Cardiac muscle cell (in vitro differentiated cells and primary cell): Measurements from ENCODE around the gene GSTM1. TPM values are rescaled to one million over a fixed set of nuclear protein-coding genes. Genes with fewer than 3 reads are reported as not detected.
A peak's percentile ranks its signal among the peaks of the same experiment; 100 is the strongest.
"Not testable (repeated sequence)": the region's sequence is repeated elsewhere in the genome, so short reads cannot be mapped to it uniquely, and the experiment has no call there.

ENCODE experiments used
- DNase-seq, 2 donors: peaks; one replicate each; pipeline versions ENCODE4 v3.0.0 to v3.0.0-alpha.2; 2010 to 2017; ENCODE audit warnings: low read depth in 1 of 2, low spot score in 1 of 2
- H3K27ac ChIP-seq: fragments of 200-600 bp; sonication (generic); 2 replicates; pipeline ENCODE4 v1.5.1; 2016
- H3K27me3 ChIP-seq: fragments of 200-600 bp; sonication (generic); 2 replicates; pipeline ENCODE4 v1.6.0; 2016; ENCODE audit warnings: control low read depth
- H3K36me3 ChIP-seq: fragments of 200-600 bp; sonication (generic); 2 replicates; pipeline ENCODE4 v1.5.1; 2016; ENCODE audit warnings: control low read depth
- H3K4me1 ChIP-seq: fragments of 200-600 bp; sonication (generic); 2 replicates; pipeline ENCODE4 v1.8.1; 2017; ENCODE audit warnings: low read depth, mild to moderate bottlenecking, mixed run types
- H3K4me3 ChIP-seq: fragments of 200-600 bp; sonication (generic); 2 replicates; pipeline ENCODE4 v1.5.1; 2016; ENCODE audit warnings: mild to moderate bottlenecking
- H3K9me3 ChIP-seq: fragments of 200-600 bp; sonication (generic); 2 replicates; pipeline ENCODE4 v1.5.1; 2017; ENCODE audit warnings: low read depth, mild to moderate bottlenecking, control low read depth
- polyA plus RNA-seq: library from polyadenylated mRNA; unstranded; fragments of >200 nt; fragmentation: Nextera tagmentation; extraction: Ambion mirVana; gene quantifications from 2 replicates; pipeline ENCODE4 v1.2.1, GENCODE V29; 2016
- total RNA-seq: library from RNA; depleted of rRNA; stranded (reverse); fragments of >200 nt; gene quantifications from 2 replicates; pipeline ENCODE4 v1.2.3, GENCODE V29; 2016
- TF ChIP-seq, protein P1 (sequence below): IDR thresholded peaks from 2 replicates; pipeline ENCODE4 v1.5.1; 2012; ENCODE audit warnings: low read depth, mild to moderate bottlenecking, low read length

Gene GSTM1
- total and polyA plus RNA-seq, 2 experiments from 2014 or later: 10.7 to 14.1 TPM

DNA sequence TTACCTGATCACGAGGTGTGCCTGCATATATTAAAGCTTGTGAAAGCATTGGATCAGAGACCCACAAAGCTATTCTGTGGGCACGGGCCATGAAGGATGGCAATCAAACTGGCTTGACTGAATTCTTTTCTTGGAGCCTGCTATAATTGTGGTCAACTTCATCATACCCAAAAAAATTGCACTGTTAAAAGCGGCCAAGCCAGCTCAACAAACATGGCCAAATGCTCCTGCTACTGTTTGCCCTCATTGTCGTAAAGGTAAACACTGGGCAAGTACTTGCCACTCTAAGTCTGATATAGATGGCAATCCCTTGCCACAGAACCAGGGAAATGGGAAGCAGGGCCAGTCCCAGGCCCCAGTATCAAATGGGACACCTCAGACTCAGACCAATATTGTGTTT, 17.8 kb downstream of the GSTM1 start:
- TF ChIP-seq, protein P1, sequence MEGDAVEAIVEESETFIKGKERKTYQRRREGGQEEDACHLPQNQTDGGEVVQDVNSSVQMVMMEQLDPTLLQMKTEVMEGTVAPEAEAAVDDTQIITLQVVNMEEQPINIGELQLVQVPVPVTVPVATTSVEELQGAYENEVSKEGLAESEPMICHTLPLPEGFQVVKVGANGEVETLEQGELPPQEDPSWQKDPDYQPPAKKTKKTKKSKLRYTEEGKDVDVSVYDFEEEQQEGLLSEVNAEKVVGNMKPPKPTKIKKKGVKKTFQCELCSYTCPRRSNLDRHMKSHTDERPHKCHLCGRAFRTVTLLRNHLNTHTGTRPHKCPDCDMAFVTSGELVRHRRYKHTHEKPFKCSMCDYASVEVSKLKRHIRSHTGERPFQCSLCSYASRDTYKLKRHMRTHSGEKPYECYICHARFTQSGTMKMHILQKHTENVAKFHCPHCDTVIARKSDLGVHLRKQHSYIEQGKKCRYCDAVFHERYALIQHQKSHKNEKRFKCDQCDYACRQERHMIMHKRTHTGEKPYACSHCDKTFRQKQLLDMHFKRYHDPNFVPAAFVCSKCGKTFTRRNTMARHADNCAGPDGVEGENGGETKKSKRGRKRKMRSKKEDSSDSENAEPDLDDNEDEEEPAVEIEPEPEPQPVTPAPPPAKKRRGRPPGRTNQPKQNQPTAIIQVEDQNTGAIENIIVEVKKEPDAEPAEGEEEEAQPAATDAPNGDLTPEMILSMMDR: no peak
- H3K27me3 ChIP-seq: no peaks in the 10 kb centered on the region
- no peaks in the 10 kb centered on the region for H3K4me1 ChIP-seq
- no peaks in the 10 kb centered on the region for H3K36me3 ChIP-seq
- DNase-seq: no peak
- H3K27ac ChIP-seq: no peak overlapping the region
- H3K9me3 ChIP-seq: no peaks in the 10 kb centered on the region
- H3K4me3 ChIP-seq: no peak overlapping the region

DNA sequence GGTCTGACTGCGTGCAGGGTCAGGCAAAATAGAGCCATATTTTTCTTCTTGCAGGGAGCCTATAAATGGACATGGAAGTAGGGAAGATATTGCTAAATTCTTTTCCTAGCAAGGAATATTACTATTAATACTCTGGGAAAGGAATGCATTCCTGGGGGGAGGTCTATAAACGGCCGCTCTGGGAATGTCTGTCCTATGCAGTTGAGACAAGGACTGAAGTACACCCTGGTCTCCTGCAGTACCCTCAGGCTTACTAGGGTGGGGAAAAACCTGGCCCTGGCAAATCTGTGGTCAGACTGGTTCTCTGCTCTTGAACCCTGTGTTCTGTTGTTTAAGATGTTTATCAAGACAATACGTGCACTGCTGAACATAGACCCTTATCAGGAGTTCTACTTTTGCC, 21.3 kb downstream of the GSTM1 start:
- H3K36me3 ChIP-seq, H3K4me3 ChIP-seq, H3K27me3 ChIP-seq, H3K9me3 ChIP-seq, DNase-seq, H3K27ac ChIP-seq, H3K4me1 ChIP-seq: not testable (repeated sequence)

DNA sequence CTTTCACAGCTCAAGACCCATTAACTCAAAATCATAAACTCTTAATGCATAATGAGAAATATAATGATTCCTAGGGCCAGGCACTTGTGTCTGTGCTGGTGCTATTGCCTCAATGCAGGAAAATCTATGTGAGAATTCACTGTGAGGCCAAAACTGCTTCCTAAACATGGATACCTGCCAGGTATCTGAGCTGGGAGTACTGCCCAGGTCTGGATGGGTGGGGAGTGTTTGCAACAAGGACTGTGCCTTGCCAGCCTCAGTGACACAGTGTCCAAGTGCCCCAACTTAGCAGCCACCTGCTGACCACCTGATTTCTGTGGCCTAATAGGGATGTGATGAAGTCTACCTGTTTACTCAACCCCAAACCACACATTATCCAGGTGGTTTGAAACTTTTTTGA, 22.2 kb downstream of the GSTM1 start:
- not testable (repeated sequence) for DNase-seq, H3K4me3 ChIP-seq, H3K9me3 ChIP-seq, H3K27ac ChIP-seq, H3K36me3 ChIP-seq, H3K27me3 ChIP-seq, H3K4me1 ChIP-seq

DNA sequence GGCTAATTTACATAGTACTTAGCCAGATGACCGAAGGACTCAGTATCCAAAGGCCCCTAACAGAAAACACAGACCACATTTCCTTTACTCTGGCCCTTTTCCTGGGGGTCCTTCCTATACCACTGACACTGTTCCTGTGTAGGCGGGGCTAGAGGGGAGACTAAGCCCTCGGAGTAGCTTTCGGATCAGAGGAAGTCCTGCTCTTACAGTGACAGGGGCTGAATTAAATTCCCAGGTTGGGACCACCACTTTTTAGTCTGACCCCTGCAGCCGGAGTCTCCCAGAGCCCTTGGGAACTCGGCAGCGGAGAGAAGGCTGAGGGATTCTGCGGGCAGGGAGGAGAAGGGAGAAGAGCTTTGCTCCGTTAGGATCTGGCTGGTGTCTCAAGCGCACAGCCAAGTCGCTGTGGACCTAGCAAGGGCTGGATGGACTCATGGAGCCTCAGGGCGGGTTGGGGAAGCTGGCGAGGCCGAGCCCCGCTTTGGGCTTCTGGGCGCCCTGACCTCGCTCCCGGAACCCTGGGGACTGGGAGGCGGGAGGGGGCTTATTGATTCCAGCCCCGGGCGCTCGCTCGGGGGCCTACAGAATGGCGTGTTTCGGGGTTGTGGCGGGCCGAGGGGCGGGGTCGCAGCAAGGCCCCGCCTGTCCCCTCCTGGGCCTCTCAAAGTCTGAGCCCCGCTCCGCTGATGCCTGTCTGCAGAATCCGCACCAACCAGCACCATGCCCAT, 24.1 kb downstream of the GSTM1 start, which contains the start of gene GSTM5:
GSTM5 (plus strand) TSS at position 659 of the 728 bp plus-strand sequence; CDS start at position 721, 62 bp downstream.
- DNase-seq: peak in 1 of 2 donors; percentile 22
- H3K27me3 ChIP-seq, H3K27ac ChIP-seq, H3K4me3 ChIP-seq, H3K9me3 ChIP-seq, H3K36me3 ChIP-seq, H3K4me1 ChIP-seq: not testable (repeated sequence)

DNA sequence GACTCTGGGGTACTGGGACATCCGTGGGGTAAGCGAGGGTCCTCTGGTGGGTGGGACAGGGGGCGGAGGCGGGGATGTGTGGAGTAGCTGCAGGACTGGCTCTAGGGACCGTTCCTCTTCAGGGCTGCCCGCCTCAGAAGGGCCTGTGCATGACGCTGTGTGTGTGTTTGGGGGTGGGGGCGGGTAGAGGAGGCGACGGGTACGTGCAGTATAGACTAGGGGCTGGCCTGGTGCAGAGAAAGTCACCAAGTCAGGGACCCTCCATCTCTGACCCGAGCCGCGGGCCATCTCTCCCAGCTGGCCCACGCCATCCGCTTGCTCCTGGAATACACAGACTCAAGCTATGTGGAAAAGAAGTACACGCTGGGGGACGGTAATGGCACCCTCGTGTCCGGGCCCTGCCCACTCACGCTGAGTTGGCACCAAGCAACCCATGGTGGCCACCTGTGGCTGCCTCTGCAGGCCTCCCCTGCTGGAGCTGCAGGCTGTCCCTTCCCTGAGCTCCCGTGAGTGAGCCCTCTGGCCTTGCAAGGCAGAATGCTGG, 24.8 kb downstream of the GSTM1 start:
- DNase-seq: no peak
- TF ChIP-seq, protein P1: no peak

DNA sequence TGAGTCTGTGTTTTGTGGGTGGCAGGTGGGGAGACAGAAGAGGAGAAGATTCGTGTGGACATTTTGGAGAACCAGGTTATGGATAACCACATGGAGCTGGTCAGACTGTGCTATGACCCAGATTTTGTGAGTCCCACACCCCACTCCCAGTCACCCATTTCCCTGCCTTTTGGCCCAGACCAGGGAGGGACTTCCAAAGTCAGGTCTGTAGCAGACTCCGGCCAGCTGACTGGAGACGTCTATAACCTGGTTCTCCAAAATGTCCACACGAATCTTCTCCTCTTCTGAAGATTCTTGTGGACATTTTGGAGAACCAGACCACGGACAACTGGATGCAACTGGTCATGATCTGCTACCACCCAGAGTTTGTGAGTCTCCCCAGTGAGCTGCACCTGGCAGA, 26.0 kb downstream of the GSTM1 start:
- Histone ChIP-seq H3K4me3 (no peak overlapping the region), H3K4me1 (no peaks in the 10 kb centered on the region), H3K9me3 (no peaks in the 10 kb centered on the region), H3K36me3 (no peaks in the 10 kb centered on the region), H3K27ac (no peak overlapping the region), H3K27me3 (no peaks in the 10 kb centered on the region)
- DNase-seq: no peak
- TF ChIP-seq, protein P1: no peak

More for the DNA sequence above, 24.8 kb downstream of the GSTM1 start:
- Histone ChIP-seq H3K27ac (no peak overlapping the region), H3K9me3 (no peaks in the 10 kb centered on the region), H3K27me3 (no peaks in the 10 kb centered on the region), H3K4me3 (no peak overlapping the region), H3K36me3 (no peaks in the 10 kb centered on the region), H3K4me1 (no peaks in the 10 kb centered on the region)

DNA sequence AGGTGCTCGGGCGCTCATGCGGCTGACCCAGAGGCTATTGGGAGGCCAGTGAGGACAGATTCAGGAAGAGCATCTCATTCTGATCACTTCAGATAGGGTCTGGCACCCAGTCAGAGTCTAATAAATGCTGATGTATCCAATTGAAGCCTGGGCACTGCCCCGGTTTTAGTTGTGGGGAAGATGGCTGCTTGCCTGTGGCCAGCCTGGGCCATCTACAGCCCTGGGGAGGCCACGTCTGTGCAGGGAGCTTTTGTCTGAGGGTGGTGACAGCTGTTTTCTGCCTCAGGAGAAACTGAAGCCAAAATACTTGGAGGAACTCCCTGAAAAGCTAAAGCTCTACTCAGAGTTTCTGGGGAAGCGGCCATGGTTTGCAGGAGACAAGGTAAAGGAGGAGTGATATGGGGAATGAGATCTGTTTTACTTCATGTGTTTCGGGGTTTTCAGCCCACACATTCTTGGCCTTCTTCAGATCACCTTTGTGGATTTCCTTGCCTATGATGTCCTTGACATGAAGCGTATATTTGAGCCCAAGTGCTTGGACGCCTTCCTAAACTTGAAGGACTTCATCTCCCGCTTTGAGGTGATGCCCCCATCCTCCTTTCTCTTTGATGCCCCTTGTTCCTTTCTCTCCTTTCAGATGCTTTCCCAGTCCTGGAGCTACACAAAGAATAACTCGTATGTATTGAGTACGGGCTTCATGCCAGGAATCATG, 27.2 kb downstream of the GSTM1 start:
- H3K9me3 ChIP-seq: no peaks in the 10 kb centered on the region
- DNase-seq: no peak

More for the DNA sequence above, 27.2 kb downstream of the GSTM1 start:
- Histone ChIP-seq H3K36me3 (no peaks in the 10 kb centered on the region), H3K27ac (no peak overlapping the region), H3K4me1 (no peaks in the 10 kb centered on the region), H3K27me3 (no peaks in the 10 kb centered on the region), H3K4me3 (no peak overlapping the region)
- TF ChIP-seq, protein P1: no peak
